Vagina (tissue), 2 donors: ENCODE data around the gene SBK2. TPM values are rescaled to one million over a fixed set of nuclear protein-coding genes. Genes with fewer than 3 reads are reported as not detected.

Source experiments
- DNase-seq, 2 donors: peaks; one replicate each; pipeline ENCODE4 v3.0.0-alpha.2; 2017; ENCODE audit errors: extremely low spot score in 2 of 2
- H3K27ac ChIP-seq: fragments of 200-600 bp; sonication (generic); one replicate; pipeline ENCODE4 v1.5.1; 2019
- H3K27me3 ChIP-seq: fragments of 200-600 bp; sonication (generic); one replicate; pipeline ENCODE4 v1.5.1; 2019
- H3K36me3 ChIP-seq, 2 donors: fragments of 200-600 bp; sonication (generic); one replicate each; pipeline ENCODE4 v1.5.1; 2017 to 2019
- H3K4me1 ChIP-seq: fragments of 200-600 bp; sonication (generic); one replicate; pipeline ENCODE4 v1.5.1; 2019
- H3K4me3 ChIP-seq, 2 donors: fragments of 200-600 bp; sonication (generic); 1 replicate in 1 of 2; 2 replicates in 1 of 2; pipeline ENCODE4 v1.5.1; 2016 to 2019
- H3K9me3 ChIP-seq: fragments of 200-600 bp; sonication (generic); one replicate; pipeline ENCODE4 v1.5.1; 2019
- CTCF ChIP-seq, 3 experiments: fragments of 450-650 bp in 2 of 3; fragments of 200-600 bp in 1 of 3; sonication (generic) in 1 of 3; IDR thresholded peaks; one replicate each; pipeline ENCODE4 v1.5.1; 2017 to 2019; ENCODE audit warnings: antibody characterized with exemption in 3 of 3, mild to moderate bottlenecking in 2 of 3, moderate library complexity in 2 of 3
- POLR2A ChIP-seq, 2 donors: fragments of 450-650 bp; IDR thresholded peaks; one replicate each; pipeline ENCODE4 v1.6.1; 2017; ENCODE audit warnings: antibody characterized with exemption in 2 of 2, mild to moderate bottlenecking in 2 of 2, moderate library complexity in 2 of 2
- POLR2AphosphoS5 ChIP-seq, 2 donors: sonication (generic); formaldehyde crosslinking; IDR thresholded peaks; one replicate each; pipeline ENCODE4 v1.9.0; 2017; ENCODE audit warnings: antibody characterized with exemption in 2 of 2, mild to moderate bottlenecking in 2 of 2, low read depth in 1 of 2; ENCODE audit not compliant: insufficient read depth in 1 of 2
- intact Hi-C: fragments of 100-400 bp; cut with DNase I; formaldehyde crosslinking; loops from one replicate; pipeline ENCODE4 v1.15.1; 2023
- total RNA-seq: library from RNA; depleted of rRNA; stranded (reverse); fragments of >200 nt; gene quantifications from one replicate; pipeline ENCODE4 v1.2.3, GENCODE V29; 2016

SBK2 gene
- total RNA-seq, 1 donor from 2014 or later, result not detected

DNA sequence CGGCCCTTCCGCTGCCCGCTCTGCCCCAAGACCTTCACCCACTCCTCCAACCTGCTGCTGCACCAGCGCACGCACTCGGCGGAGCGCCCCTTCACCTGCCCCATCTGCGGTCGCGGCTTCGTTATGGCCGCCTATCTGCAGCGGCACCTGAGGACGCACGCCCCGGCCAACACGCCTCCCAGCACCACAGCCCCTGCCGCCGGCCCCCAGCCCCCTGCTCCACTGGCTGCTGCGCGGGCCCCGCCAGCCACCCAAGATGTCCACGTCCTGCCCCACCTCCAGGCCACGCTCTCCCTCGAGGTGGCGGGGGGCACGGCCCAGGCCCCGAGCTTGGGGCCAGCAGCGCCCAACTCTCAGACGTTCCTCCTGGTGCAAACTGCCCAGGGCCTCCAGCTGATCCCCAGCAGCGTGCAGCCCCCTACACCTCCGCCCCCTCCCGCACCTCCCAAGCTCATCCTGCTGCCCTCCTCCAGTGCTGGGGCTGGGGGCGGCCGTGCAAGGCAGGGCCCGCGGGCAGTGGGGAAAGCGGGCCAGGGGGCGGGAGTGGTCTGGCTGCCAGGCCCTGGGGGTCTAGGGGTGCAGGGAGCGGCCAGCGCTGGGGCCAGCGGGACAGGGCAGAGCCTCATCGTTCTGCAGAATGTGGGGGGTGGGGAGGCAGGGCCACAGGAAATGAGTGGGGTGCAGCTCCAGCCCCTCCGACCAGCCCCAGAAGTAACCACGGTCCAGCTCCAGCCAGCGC is 53.8 kb downstream of the SBK2 start:
- no peaks in the 10 kb centered on the region for H3K9me3 ChIP-seq
- peaks cover 49% of the 10 kb centered on the region for H3K4me1 ChIP-seq
- DNase-seq, result no peak
- H3K27ac ChIP-seq, result no peak overlapping the region
- H3K27me3 ChIP-seq, result no peaks in the 10 kb centered on the region
- TF ChIP-seq CTCF (IDR thresholded peaks at IDR 0.05), result no peak
- no peak for TF ChIP-seq POLR2A (IDR thresholded peaks at IDR 0.05)
- TF ChIP-seq POLR2AphosphoS5 (IDR thresholded peaks at IDR 0.05; ENCODE audit: insufficient read depth in 1 of 2, low read depth in 1 of 2), result no peak
- no peak overlapping the region for H3K4me3 ChIP-seq
- intact Hi-C loops, result no loop called here
- H3K36me3 ChIP-seq, result no peaks in the 10 kb centered on the region

- intact Hi-C loops, result no loop called here
- TF ChIP-seq POLR2AphosphoS5 (IDR thresholded peaks at IDR 0.05; ENCODE audit: insufficient read depth in 1 of 2, low read depth in 1 of 2), result no peak
- TF ChIP-seq POLR2A (IDR thresholded peaks at IDR 0.05), result no peak
- no peak for TF ChIP-seq CTCF (IDR thresholded peaks at IDR 0.05)
- no peak overlapping the region for H3K27ac ChIP-seq
- H3K4me3 ChIP-seq, result no peak overlapping the region
- no peaks in the 10 kb centered on the region for H3K27me3 ChIP-seq
- no peaks in the 10 kb centered on the region for H3K9me3 ChIP-seq
- H3K4me1 ChIP-seq, result peaks cover 49% of the 10 kb centered on the region
- no peaks in the 10 kb centered on the region for H3K36me3 ChIP-seq
- no peak for DNase-seq
Observed at GRCh38 chr19:55482156-55482961, 54.6 kb downstream of the SBK2 start.

- Histone ChIP-seq H3K9me3 (no peaks in the 10 kb centered on the region), H3K27me3 (no peaks in the 10 kb centered on the region), H3K27ac (no peak overlapping the region), H3K4me1 (peaks cover 45% of the 10 kb centered on the region), H3K36me3 (no peaks in the 10 kb centered on the region), H3K4me3 (no peak overlapping the region)
- TF ChIP-seq POLR2A (IDR thresholded peaks at IDR 0.05) (no peak), CTCF (IDR thresholded peaks at IDR 0.05) (no peak), POLR2AphosphoS5 (IDR thresholded peaks at IDR 0.05; ENCODE audit: insufficient read depth in 1 of 2, low read depth in 1 of 2) (no peak)
- no peak for DNase-seq
- intact Hi-C loops, result no loop called here
Observed at GRCh38 chr19:55481794-55482155, 55.2 kb downstream of the SBK2 start.

DNA sequence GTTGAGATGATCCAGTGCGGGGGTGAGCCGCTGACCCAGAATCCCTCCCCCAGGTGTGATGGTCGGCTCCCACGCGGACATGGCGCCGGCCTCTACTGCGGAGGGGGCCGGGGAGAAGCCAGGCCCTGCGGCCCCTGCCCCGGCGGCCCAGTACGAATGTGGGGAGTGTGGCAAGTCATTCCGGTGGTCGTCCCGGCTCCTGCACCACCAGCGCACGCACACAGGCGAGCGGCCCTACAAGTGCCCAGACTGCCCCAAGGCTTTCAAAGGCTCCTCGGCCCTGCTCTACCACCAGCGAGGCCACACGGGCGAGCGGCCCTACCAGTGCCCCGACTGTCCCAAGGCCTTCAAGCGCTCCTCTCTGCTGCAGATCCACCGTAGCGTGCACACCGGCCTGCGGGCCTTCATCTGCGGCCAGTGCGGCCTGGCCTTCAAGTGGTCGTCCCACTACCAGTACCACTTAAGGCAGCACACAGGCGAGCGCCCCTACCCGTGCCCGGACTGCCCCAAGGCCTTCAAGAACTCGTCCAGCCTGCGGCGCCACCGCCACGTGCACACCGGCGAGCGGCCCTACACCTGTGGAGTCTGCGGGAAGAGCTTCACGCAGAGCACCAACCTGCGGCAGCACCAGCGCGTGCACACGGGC is 55.7 kb downstream of the SBK2 start:
- intact Hi-C loops, result no loop called here
- Histone ChIP-seq H3K4me1 (peaks cover 40% of the 10 kb centered on the region), H3K4me3 (no peak overlapping the region), H3K36me3 (no peaks in the 10 kb centered on the region), H3K27ac (no peak overlapping the region), H3K9me3 (no peaks in the 10 kb centered on the region), H3K27me3 (no peaks in the 10 kb centered on the region)
- DNase-seq, result no peak
- TF ChIP-seq CTCF (IDR thresholded peaks at IDR 0.05) (no peak), POLR2A (IDR thresholded peaks at IDR 0.05) (no peak), POLR2AphosphoS5 (IDR thresholded peaks at IDR 0.05; ENCODE audit: insufficient read depth in 1 of 2, low read depth in 1 of 2) (no peak)
